HG03575 (cell line): ENCODE data around the gene AMMECR1.
"Not testable (repeated sequence)": the region's sequence is repeated elsewhere in the genome, so short reads cannot be mapped to it uniquely, and the experiment has no call there.

Experiments used
- ATAC-seq: cut with Tn5 transposase; IDR thresholded peaks from one replicate; pipeline ENCODE4 v1.9.1; 2021; ENCODE audit not compliant: unreplicated experiment, insufficient number of reproducible peaks, low FRiP score; ENCODE audit errors: extremely low read depth

AMMECR1 gene

DNA sequence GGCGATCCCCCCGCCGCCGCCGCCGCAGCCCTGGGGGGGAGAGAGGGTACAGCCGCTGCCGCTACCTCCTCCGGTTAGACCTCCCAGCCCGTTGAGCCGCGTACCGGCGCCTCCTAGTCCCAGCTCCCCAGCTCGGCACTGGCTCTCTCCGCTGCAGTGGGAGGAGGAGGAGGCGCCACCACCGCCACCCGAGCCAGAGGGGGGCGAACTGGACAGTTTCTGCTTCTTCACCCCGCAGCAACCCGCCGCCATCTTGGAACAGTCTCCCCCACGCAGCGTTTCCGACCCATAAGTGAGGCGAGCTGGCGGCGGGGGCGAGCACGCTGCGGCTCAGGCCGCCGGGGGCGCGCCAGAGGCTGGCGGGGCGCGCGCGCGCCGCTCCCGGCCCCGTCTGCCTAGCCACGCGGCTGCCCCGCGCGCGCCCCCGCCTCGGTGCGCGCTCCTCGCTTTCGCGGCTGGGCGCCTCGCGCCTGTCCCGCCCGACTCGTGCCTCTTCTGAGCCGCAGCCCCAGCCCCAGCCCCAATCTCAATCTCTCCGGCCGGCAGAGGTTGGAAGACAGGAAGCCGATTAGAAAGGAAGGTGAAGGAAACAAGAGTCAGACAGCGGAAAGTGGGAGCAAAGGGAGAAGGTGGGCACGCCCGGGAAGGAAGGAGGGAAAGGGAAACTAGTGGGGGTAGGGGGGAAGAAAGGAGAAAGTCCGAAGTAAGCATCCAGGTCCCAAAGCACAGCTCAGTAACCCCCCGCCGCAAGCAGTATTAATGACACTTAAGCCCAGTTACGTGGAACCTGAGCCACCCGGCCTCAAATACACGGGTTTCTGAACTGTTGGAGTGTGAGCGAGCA is at the start of gene AMMECR1:
Gene AMMECR1, minus strand, starts transcription at position 266 of the 844 bp plus-strand sequence. Its CDS starts 14 bp downstream, at position 252.
- ATAC-seq = no peak

DNA sequence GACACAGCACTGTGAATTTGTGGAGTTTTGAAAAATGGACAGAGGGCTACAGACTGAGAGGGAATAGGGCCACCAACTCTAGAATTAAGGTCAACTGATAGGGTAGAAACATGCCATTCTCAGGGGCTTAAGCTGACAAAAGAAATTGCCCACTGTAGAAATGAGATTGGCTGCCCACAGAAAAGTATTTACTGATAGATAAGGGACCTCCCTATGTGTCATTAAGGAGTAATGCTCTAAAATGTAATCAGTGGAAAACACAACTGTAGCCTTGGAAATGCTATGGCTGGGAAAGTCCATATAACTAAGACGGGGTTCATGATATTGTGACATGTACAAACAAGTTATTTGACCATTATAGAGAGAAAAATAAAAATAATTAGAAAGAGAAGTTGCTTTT is 45.4 kb upstream of the AMMECR1 start:
- ATAC-seq = no peak

DNA sequence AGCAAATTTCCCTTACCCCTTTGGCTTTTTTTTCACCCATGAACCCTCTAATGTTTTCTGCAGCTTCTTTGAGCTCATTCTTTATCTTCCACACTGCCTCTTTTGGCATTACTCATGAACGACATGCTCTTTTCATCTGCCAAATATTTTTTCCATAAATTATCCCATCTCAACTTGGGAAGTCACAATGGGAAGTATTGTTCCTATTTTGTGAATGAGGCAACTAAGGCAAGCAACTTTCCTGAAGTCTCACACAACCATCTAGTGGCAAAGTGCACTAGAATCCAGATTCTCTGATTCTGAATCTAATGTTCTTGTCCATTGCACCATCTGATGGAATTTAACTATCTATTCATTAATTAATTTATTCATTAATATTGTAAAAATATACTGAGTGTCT is 41.4 kb upstream of the AMMECR1 start:
- no peak for ATAC-seq

DNA sequence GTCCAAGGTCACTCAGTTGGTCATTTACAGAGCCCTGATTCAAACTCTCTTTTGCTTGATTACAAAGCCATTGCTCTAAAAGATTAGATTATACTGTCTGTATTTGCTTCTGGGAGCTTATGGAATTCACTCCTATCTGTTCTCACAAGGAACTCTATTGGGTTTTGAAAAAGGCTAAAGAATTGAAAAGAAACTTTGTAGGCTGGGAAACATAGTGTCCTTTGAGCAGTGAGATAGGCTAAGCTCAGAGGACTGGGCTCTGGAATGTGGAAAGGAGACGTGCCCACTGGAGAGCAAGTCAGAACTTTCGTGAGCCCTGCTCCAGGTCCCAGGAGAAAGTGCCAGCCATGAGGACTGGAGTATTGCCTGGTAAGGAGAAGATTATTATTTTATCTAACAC is 40.7 kb upstream of the AMMECR1 start, which contains the start of gene RTL9:
Gene RTL9, plus strand, starts transcription at position 301 of the 400 bp plus-strand sequence. CDS start 91,770 bp downstream, outside the sequence.
- ATAC-seq = no peak

DNA sequence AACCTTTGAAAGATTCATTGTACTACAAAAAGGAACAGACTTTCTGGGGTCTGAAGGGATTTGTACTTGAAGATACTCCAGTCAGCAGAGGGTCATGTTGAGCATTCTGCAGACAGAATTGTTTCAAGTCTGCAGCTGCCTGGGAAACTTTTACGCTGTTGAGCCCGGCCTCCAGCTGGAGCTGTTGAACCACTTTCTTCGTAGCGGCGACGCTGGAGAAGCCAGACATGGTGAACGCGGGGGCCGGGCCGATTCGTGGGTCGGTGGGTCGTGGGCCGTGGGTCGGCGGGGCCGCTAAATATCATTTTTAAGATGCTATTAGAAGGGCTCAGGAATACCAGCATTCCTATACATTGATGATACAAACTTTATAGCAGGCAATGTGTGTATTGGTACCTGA is 28.8 kb upstream of the AMMECR1 start:
- no peak for ATAC-seq

GRCh38 chrX:110341189-110342035 is 23.5 kb upstream of the AMMECR1 start:
- peak; percentile 83 for ATAC-seq

GRCh38 chrX:110338935-110339334 is 21.1 kb upstream of the AMMECR1 start:
- ATAC-seq = no peak

- not testable (repeated sequence) for ATAC-seq
These were observed 15.6 kb upstream of the AMMECR1 start for GRCh38 chrX:110333458-110333857.

DNA sequence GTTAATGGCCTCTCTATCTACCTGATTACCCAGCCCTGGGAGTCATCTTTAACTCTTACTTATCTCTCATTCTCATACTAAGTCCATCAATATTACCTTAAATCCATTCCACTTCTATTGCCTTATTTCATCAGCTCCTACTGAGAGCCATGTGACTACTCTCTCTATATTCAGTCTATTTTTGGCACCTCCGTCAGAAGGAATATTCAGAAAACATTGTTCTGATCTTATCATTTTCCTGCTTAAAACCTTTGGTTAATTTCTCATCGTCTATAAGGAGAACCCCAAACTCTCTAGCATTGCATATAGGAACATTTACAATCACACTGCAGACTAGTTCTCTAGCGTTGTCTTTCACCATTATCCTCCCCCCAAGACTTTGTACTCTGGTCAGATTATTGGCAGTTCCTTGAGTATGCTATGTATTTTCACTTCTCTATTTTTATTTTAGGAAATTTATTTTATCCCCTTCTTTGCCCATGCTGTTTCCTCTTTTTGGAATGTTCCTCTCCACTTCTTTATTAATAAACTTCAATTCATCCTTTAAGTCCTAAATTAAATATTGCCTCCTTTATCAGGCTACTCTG is 13.7 kb upstream of the AMMECR1 start:
- no peak for ATAC-seq

- not testable (repeated sequence) for ATAC-seq
These were observed 10.7 kb upstream of the AMMECR1 start for GRCh38 chrX:110328613-110329012.

DNA sequence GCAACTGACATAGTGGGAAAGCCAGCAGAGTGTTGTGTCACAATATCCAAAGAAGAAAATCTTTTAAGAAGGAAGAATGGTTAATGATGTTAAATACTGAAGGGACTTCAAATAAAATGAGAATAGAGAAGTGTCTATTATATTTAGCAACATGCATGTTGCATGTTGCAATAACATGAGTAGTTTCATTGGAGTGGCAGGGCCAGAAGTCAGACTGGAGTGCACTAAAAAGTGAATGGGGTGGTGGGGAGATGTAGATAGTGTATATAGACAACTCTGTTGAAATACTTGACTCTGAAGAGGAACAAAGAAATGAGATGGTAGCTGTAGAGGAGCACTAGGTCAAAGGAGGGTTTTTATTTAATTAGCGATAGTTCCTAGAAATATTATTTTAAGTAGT is 9.5 kb upstream of the AMMECR1 start:
- no peak for ATAC-seq

GRCh38 chrX:110326712-110327111 is 8.8 kb upstream of the AMMECR1 start:
- ATAC-seq = no peak

DNA sequence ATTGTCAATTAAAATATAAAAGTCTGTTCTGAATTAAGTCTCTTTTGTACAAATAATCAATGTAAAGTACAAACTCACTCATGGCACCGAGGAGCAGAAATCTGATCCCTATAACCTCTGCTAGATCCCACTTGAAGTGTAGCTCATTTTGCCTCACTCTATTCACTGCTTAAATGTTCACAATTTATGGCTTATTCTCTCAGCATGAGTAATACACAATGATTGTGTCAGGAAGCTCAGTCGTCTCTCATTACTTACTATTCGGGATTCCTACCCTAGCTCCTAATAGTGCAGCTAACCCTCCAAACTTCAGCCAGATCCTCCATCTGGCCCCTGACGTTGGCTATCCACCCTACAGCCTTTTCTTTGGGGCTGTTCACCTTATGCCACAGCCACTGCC is 4.7 kb upstream of the AMMECR1 start:
- no peak for ATAC-seq

DNA sequence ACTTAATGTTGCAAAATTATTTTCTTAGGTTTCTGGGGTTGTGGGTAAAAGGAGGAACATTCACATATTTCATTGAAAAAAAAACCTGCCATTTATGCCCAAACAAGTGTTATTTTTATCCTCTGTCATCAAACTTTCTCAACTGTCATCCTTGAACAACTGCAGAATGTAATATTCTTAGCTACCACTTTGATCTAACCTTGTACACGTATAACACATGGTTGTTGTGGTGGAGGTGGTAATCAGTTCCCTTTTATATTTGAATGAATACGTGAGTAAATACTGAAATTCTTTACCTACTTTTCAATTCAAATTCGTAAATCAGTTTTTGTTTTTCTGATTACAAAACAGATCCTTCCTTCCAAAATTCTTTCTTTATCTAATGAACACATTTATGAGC is 3.8 kb upstream of the AMMECR1 start:
- no peak for ATAC-seq

DNA sequence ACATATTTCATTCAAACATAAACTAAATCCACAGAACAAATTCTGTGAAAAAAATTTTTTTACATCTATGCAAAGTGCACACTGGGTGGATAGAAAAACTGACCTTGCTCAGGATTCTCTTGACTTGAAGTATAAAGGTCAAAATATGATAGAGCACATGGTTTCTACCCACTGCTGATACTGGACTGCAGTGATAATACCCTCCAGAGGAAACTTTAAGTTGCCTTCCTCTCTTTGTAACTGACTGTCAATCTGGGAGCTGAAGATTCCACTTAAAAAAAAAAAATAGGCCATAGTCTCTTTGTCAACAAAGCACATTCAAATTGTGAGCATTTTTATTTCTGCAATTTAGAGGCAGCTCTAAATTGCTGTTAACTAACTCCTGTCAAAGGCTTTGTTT is 3.2 kb upstream of the AMMECR1 start:
- ATAC-seq = no peak

DNA sequence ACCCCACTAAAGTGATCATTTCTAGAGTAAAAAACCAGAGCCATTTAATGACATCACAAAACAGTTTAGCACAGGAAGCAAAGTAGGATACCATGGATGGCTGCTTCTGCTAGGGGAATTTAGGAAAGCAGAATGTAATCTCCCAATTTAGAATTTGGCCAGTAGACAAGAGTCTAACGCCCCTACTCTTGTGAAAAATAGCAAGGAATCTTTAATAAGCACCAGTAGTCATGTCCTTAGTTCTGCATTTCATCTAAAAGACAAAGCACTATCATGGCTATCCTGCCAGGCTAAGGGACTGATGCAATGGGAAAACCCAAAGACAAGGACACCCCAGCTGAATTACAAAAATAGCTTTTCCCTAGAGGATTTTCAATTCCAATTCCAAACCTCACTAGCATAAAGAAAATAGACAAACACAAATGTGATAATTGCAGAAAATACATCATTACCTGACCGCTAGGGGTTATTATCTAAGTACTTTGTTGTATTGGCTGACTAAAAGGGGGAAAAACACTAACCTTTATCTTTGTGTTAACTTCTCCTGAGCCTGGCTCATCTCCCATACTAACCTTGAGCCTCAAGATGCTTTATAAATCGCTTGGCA is 2.6 kb upstream of the AMMECR1 start:
- no peak for ATAC-seq

- no peak for ATAC-seq
These were observed 731 bp upstream of the AMMECR1 start for GRCh38 chrX:110318664-110318968.

- no peak for ATAC-seq
These were observed 645 bp downstream of the AMMECR1 start for GRCh38 chrX:110317061-110317819.
